MCF 10A (cell line): Measurements from ENCODE around the gene TFAP2C. TPM values are rescaled to one million over a fixed set of nuclear protein-coding genes. Genes with fewer than 3 reads are reported as not detected.

ENCODE experiments used
- BruUV-seq: library from RNA; stranded (reverse); fragments of 400-500 nt; replicated peaks from 2 replicates; lab custom pipeline; 2021; lab: Mats Ljungman, UMichigan
- CTCF ChIA-PET: fragments of 300-600 bp; sonication (Branson Sonifier 250); formaldehyde crosslinking; extraction: SDS; loops from one replicate; lab custom pipeline; 2021; ENCODE audit warnings: antibody characterized with exemption, inconsistent platforms; lab: Yijun Ruan, JAX
- POLR2A ChIA-PET: fragments of 300-600, 350-650 bp; sonication (Branson Sonifier 250); formaldehyde crosslinking; extraction: SDS; loops from one replicate; lab custom pipeline; 2020; ENCODE audit warnings: antibody characterized with exemption, inconsistent platforms; lab: Yijun Ruan, JAX
- DNase-seq: peaks from one replicate; pipeline ENCODE4 v3.0.0-alpha.2; 2018; ENCODE audit not compliant: unreplicated experiment
- H3K27ac Mint-ChIP-seq: one replicate; pipeline ENCODE4 v1.8.0; 2022; ENCODE audit warnings: mild to moderate bottlenecking, low read depth, mixed read lengths; ENCODE audit not compliant: unreplicated experiment
- H3K27me3 Mint-ChIP-seq: one replicate; pipeline ENCODE4 v1.8.0; 2022; ENCODE audit warnings: mixed read lengths; ENCODE audit not compliant: insufficient read depth, unreplicated experiment
- H3K36me3 Mint-ChIP-seq: one replicate; pipeline ENCODE4 v1.8.0; 2022; ENCODE audit warnings: mild to moderate bottlenecking, moderate library complexity, mixed read lengths; ENCODE audit not compliant: insufficient read depth, unreplicated experiment
- H3K4me1 Mint-ChIP-seq: one replicate; pipeline ENCODE4 v1.8.0; 2022; ENCODE audit warnings: mixed read lengths; ENCODE audit not compliant: insufficient read depth, unreplicated experiment
- H3K4me3 Mint-ChIP-seq: one replicate; pipeline ENCODE4 v1.8.0; 2022; ENCODE audit warnings: mild to moderate bottlenecking, moderate library complexity, mixed read lengths; ENCODE audit not compliant: unreplicated experiment
- H3K9me3 Mint-ChIP-seq: one replicate; pipeline ENCODE4 v1.8.0; 2022; ENCODE audit warnings: mixed read lengths; ENCODE audit not compliant: unreplicated experiment
- intact Hi-C: fragments of 100-400 bp; cut with micrococcal nuclease; formaldehyde crosslinking; loops from 2 replicates; pipeline ENCODE4 v1.14.1; 2022
- total RNA-seq: library from RNA; stranded (reverse); gene quantifications from 2 replicates; pipeline ENCODE4 v1.2.3, GENCODE V29; 2022
- TF ChIP-seq, protein P1 (sequence below): fragments of 200-600 bp; IDR thresholded peaks from one replicate; pipeline ENCODE4 v1.8.0; 2022; ENCODE audit warnings: antibody characterized with exemption, mild to moderate bottlenecking; ENCODE audit not compliant: unreplicated experiment

The TFAP2C gene
- total RNA-seq, 1 experiment from 2014 or later, result 13.2 TPM

DNA sequence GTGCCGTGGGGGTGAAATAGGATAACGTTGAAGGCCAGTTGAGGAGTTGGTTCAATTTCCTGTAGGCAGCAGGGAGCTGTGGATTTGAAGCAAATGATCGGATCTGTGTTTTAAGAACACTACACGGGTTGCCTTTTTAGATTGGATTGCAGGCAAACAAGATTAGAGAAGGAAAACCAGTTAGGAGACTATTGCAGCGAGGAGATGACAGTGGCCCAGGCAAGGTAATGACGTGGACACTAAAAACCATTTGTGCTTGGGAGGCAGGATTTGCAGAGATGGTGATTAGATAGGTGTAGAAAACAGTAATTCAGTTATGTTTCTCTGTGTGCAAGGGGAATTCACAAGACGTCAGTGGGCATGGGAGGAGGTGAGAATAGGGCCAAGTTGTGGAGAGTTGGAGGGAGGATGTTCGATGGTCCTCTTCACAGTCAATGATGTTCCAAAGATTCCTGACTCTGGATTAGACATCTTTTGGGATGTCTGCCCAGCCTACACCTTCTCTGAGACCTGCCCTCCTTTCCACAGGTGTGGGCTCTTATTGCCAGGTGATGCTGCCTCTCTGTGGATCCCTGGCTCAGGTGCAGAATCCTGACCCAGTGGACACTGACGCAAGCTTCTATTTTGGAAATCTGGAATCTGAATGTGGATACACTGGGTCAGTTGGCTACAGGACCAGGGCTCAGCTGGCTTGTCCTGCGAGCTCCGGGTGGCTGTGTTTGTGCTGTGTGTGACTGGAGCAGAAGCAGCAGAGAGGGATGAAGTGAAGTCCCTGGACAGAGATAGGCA is 54.2 kb downstream of the TFAP2C start:
- no peak overlapping the region for H3K4me3 Mint-ChIP-seq

DNA sequence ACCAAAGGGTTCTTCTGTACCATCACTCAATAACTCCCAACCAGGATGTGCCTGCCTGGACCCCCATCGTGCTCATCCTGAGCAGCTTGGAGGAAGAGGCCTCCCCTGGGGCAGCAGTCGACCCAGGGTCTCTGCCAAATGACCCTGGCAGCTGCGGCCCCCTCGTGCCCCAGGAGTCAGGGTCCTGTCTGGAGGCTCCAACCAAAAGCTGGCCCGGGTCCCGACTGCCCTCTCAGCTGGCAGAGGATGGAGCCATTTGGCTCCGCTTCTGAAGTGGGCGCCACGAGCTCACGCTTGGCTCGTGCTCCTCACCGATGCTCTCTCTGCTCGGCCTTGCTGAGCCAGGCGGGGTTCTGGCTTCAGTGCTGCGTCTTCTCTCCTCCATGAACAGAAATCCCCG is 56.8 kb downstream of the TFAP2C start:
- DNase-seq, result no peak
- TF ChIP-seq, protein P1, sequence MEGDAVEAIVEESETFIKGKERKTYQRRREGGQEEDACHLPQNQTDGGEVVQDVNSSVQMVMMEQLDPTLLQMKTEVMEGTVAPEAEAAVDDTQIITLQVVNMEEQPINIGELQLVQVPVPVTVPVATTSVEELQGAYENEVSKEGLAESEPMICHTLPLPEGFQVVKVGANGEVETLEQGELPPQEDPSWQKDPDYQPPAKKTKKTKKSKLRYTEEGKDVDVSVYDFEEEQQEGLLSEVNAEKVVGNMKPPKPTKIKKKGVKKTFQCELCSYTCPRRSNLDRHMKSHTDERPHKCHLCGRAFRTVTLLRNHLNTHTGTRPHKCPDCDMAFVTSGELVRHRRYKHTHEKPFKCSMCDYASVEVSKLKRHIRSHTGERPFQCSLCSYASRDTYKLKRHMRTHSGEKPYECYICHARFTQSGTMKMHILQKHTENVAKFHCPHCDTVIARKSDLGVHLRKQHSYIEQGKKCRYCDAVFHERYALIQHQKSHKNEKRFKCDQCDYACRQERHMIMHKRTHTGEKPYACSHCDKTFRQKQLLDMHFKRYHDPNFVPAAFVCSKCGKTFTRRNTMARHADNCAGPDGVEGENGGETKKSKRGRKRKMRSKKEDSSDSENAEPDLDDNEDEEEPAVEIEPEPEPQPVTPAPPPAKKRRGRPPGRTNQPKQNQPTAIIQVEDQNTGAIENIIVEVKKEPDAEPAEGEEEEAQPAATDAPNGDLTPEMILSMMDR, result no peak
- Mint-ChIP-seq H3K27ac (no peak overlapping the region), H3K27me3 (no peaks in the 10 kb centered on the region), H3K4me1 (peaks cover 19% of the 10 kb centered on the region), H3K4me3 (no peak overlapping the region), H3K9me3 (no peaks in the 10 kb centered on the region), H3K36me3 (no peaks in the 10 kb centered on the region)
- POLR2A ChIA-PET, result interaction anchor here (0.6 kb wide), 1 partner anchor 158 kb away, joined by 3 read pairs; no protein-coding TSS in a partner anchor
- BruUV-seq, result no TSS peak
- CTCF ChIA-PET, result interaction anchor here (0.7 kb wide), 2 partner anchors 56 to 1062 kb away, joined by 4 read pairs; no protein-coding TSS in a partner anchor
- intact Hi-C loops, result no loop called here

More for the DNA sequence above, 54.2 kb downstream of the TFAP2C start:
- H3K9me3 Mint-ChIP-seq, result no peaks in the 10 kb centered on the region
- TF ChIP-seq, protein P1, result no peak
- no peaks in the 10 kb centered on the region for H3K4me1 Mint-ChIP-seq
- ChIA-PET CTCF (no interaction called here), POLR2A (interaction anchor here (1.3 to 1.8 kb wide), 2 partner anchors 48 to 51 kb away, joined by 4 to 5 read pairs; no protein-coding TSS in a partner anchor)
- no peak overlapping the region for H3K27ac Mint-ChIP-seq
- H3K36me3 Mint-ChIP-seq, result no peaks in the 10 kb centered on the region
- intact Hi-C loops, result no loop called here
- BruUV-seq, result no TSS peak
- DNase-seq, result no peak
- no peaks in the 10 kb centered on the region for H3K27me3 Mint-ChIP-seq

DNA sequence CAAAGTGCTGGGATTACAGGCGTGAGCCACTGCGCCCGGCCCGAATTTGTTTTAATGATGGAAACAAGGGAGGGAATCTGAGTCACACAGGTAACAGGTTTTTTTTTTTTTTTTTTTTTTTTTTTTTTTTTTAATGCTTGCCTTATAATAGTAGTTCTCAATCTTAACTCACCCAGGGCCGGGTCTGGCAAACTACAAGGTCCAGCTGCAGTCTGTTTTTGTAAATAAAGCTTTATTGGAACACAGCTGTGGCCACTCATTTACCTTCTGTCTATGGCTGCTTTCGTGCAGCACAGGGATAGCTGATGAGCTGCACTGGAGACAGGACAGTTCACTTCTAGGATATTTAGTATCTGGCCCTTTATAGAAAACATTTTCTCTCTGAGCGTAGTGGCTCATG is 58.0 kb downstream of the TFAP2C start:
- ChIA-PET CTCF (no interaction called here), POLR2A (no interaction called here)
- intact Hi-C loops, result no loop called here
- DNase-seq, result no peak
- no TSS peak for BruUV-seq
- Mint-ChIP-seq H3K9me3 (no peaks in the 10 kb centered on the region), H3K4me3 (no peak overlapping the region), H3K27me3 (no peaks in the 10 kb centered on the region), H3K4me1 (peaks cover 19% of the 10 kb centered on the region), H3K27ac (no peak overlapping the region), H3K36me3 (no peaks in the 10 kb centered on the region)
- TF ChIP-seq, protein P1, result no peak

DNA sequence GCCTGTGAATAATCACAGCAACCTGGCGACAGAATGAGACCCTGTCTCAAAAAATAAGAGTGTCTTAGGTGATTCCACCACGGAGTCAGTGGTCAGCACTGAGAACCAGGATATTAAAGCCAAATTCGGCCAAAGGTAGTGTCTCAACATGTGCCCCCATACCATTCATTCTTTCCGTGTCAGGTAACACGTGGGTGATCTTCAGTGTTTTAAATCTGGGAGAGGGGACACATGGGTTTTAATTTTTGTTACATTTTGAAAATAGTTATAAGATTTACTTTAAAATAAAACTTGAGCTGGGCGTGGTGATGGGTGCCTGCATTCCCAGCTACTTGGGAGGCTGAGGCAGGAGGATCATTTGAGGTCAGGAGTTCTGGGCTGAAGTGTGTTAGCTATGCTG is 59.0 kb downstream of the TFAP2C start:
- Mint-ChIP-seq H3K4me1 (peaks cover 19% of the 10 kb centered on the region), H3K9me3 (no peaks in the 10 kb centered on the region), H3K4me3 (no peak overlapping the region), H3K36me3 (no peaks in the 10 kb centered on the region), H3K27ac (no peak overlapping the region), H3K27me3 (no peaks in the 10 kb centered on the region)
- POLR2A ChIA-PET, result interaction anchor here (1.0 to 1.5 kb wide), 2 partner anchors 57 to 137 kb away, joined by 3 to 4 read pairs; no protein-coding TSS in a partner anchor
- no TSS peak for BruUV-seq
- TF ChIP-seq, protein P1, result no peak
- CTCF ChIA-PET, result interaction anchor here (2.6 kb wide), 1 partner anchor 286 kb away, joined by 11 read pairs; no protein-coding TSS in a partner anchor
- DNase-seq, result no peak
- intact Hi-C loops, result loop anchor here (2.0 kb wide), 1 partner anchor 101 kb away; no protein-coding TSS in a partner anchor
